NCI-H748 (cell line): ENCODE measurements around the gene TKTL1.
A peak's percentile ranks its signal among the peaks of the same experiment; 100 is the strongest.

Experiments
- DNase-seq: peaks from one replicate; lab custom pipeline; 2025; ENCODE audit not compliant: unreplicated experiment; lab: John Stamatoyannopoulos, UW

Gene TKTL1

DNA sequence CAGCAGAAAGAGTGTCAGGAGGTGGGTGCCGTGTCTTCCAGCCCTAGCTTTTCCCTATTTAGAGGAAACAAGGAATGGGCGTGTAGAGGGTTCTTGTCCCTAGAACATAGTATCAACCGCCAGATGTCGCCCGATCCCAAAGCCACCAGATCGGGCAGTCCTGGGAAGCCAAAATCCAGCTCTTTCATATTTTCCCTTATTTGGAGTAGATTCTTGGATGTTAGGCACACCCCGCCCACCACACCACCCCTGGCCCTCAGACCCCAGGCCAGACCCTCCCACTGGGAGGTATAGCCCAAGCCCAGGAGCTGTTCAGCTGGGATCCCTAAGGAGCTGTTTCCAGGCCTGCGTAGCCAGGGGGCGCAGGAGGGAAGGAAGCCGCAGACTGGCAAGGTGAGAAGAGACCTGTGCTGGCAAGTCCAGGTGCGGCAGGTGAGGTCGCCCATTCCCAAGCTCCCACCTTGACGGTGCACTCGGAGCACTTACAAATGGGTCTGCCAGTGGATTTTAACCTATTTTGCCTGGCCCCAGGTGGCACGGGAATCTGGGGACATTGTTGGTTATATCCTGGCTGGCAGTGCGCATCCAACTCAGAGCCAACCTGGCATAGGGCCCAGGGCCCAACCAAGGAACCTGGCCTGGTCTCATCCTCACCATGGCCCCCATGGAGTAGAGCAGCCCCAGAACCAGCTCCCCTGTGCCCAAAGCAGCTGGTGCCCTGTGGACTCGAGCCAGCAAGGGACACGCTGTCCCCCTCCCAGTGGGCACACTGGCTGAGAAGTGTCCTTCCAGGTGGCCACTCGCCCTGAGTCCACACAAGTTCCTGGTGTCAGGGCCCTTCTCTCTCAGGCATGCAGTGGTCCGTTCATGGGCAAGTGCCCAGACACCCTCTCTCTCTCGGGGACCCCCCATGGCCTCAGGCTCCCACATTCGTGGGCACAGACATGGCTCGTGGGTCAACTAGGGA, 78.0 kb downstream of the TKTL1 start:
- peak; percentile 87 for DNase-seq

GRCh38 chrX:154374313-154375155, 78.9 kb downstream of the TKTL1 start, which contains the start of gene FLNA:
Gene FLNA, minus strand, starts transcription at chrX:154374634. Its CDS starts 3,389 bp downstream, at chrX:154371245.
- DNase-seq = peak; percentile 54

DNA sequence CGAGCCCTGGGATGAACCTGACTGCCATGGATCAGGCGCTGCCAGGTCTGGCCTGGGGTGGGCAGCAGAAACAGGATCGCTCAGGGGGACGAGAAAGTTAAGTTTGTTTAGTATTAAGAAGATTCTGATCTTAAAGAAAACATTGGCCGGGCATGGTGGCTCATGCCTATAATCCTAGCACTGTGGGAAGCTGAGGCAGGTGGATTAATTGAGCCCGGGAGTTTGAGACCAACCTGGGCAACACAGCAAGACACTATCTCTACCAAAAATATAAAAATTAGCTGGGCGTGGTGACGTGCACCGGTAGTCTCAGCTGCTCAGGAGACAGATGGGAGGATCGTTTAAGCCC, 79.5 kb downstream of the TKTL1 start:
- DNase-seq = no peak

DNA sequence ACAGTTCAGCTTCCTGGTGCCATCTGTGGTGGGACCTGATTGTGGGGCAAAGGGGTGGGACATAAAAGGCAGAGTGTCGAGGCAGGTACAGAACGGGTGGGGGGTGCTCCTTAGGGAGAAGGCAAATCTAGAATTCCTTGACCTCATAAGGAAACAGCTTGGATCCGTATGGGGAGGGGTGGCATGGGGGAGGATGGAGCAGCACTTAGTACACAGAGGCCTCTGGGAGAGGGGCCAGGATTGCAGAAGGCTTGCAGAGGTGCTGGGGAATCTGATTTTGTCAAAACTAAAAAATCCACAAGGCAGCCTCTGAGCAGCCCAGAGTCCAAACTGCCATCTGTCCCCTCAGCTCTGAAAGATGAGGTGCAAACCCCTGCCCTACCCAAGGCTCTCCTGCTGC, 81.2 kb downstream of the TKTL1 start:
- no peak for DNase-seq

GRCh38 chrX:154378059-154378798, 82.6 kb downstream of the TKTL1 start:
- DNase-seq = peak; percentile 69

DNA sequence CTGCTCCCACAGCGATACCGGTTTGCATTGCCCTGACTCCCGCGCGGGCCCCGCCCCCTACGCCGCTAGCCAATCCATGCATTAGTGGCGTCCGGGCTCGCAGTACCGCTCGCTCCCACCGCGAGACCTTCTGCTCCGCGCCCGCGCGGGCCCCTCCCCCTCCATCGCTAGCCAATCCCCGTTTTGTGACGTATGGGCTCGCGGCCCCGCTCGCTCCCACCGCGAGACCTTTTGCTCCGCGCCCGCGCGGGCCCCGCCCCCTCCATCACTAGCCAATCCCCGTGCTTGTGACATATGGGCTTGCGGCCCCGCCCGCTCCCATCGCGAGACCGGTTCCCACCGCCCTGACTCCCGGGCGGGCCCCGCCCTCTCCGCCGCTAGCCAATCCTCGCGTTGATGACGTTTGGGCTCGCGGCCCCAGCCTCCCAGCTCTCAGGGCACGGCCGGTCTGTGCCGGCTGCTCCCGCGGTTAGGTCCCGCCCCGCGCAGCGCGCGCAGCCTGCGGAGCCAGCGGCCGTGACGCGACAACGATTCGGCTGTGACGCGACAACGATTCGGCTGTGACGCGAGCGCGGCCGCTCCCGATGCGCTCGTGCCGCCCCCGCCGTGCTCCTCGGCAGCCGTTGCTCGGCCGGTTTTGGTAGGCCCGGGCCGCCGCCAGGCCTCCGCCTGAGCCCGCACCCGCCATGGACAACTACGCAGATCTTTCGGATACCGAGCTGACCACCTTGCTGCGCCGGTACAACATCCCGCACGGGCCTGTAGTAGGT, 83.4 kb downstream of the TKTL1 start, which contains the start of gene EMD:
Gene EMD, plus strand, starts transcription at position 497 of the 770 bp plus-strand sequence. Its CDS starts 190 bp downstream, at position 687.
- DNase-seq = peak; percentile 100

DNA sequence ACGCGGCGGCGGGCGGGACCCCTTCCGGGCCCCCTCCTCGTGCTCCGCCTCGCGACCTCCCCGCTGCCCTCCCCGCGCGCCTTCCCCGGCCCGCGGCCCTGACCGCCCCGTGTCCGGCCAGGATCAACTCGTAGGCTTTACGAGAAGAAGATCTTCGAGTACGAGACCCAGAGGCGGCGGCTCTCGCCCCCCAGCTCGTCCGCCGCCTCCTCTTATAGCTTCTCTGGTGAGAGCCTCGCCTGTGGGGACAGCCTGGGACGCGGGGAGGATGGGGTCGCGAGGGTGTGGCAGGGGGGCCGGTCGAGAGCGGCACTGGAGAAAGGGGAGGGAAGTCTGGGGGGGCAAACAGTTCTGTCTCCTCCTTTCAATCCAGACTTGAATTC, 84.0 kb downstream of the TKTL1 start:
- no peak for DNase-seq
